K562 (cell line): Measurements from ENCODE around the gene GPR78. TPM values are rescaled to one million over a fixed set of nuclear protein-coding genes. Genes with fewer than 3 reads are reported as not detected.

ENCODE experiments used
- ATF1 ChIP-seq, 2 experiments: fragments of 450-650 bp in 1 of 2; IDR thresholded peaks; 2 replicates each; pipeline ENCODE4 v1.6.1; 2016; ENCODE audit warnings: missing compliant biosample characterization in 1 of 2, missing genetic modification characterization in 1 of 2
- BHLHE40 ChIP-seq: IDR thresholded peaks from 2 replicates; pipeline ENCODE4 v1.6.1; 2011; ENCODE audit warnings: low read length, improper control_type of control experiment
- CEBPZ ChIP-seq: fragments of 150-350 bp; IDR thresholded peaks from 2 replicates; pipeline ENCODE4 v1.6.1; 2014; ENCODE audit warnings: low read depth, mild to moderate bottlenecking, low read length, borderline replicate concordance
- FOSL1 ChIP-seq: fragments of 200-800 bp; sonication (Bioruptor generic); conservative IDR thresholded peaks from 2 replicates; pipeline ENCODE4 v1.6.1; 2016; ENCODE audit warnings: missing genetic modification characterization, missing compliant biosample characterization
- GABPA ChIP-seq: fragments of 200-800 bp; sonication (Bioruptor generic); conservative IDR thresholded peaks from 2 replicates; pipeline ENCODE4 v1.6.1; 2016; ENCODE audit warnings: low read depth, missing genetic modification characterization, missing compliant biosample characterization
- GATA2 ChIP-seq: sonication (generic); formaldehyde crosslinking; IDR thresholded peaks from 2 replicates; pipeline ENCODE4 v1.4.0; 2020; ENCODE audit warnings: mild to moderate bottlenecking, missing genetic modification reagents
- HDAC8 ChIP-seq: fragments of 450-650 bp; IDR thresholded peaks from 2 replicates; pipeline ENCODE4 v1.6.1; 2016; ENCODE audit warnings: mild to moderate bottlenecking, missing genetic modification characterization, moderate library complexity, missing compliant biosample characterization
- HNRNPH1 ChIP-seq: fragments of 200-400 bp; formaldehyde crosslinking; optimal IDR thresholded peaks from 2 replicates; pipeline ENCODE3; 2017; ENCODE audit warnings: low read depth, mild to moderate bottlenecking, low read length, moderate library complexity
- KDM1A ChIP-seq, 2 experiments: fragments of 450-650 bp; IDR thresholded peaks; 2 replicates each; pipeline ENCODE4 v1.6.1; 2016; ENCODE audit warnings: mild to moderate bottlenecking in 2 of 2
- MAFK ChIP-seq: IDR thresholded peaks from 2 replicates; pipeline ENCODE4 v1.6.1; 2011; ENCODE audit warnings: low read length, improper control_type of control experiment
- NFYB ChIP-seq: IDR thresholded peaks from 2 replicates; pipeline ENCODE4 v1.6.1; 2011; ENCODE audit warnings: mild to moderate bottlenecking, moderate library complexity; ENCODE audit not compliant: insufficient read length; ENCODE audit errors: extremely low read depth
- PHF21A ChIP-seq: fragments of 450-650 bp; IDR thresholded peaks from 2 replicates; pipeline ENCODE4 v1.6.1; 2017; ENCODE audit warnings: low read depth, borderline replicate concordance
- PHF8 ChIP-seq: fragments of 200-600 bp; sonication (generic); IDR thresholded peaks from 2 replicates; pipeline ENCODE4 v1.6.1; 2012; ENCODE audit warnings: mixed run types, mild to moderate bottlenecking, inconsistent platforms, low read length, moderate library complexity, borderline replicate concordance
- TOE1 ChIP-seq, 2 experiments: fragments of 450-650 bp in 1 of 2; sonication (generic) in 1 of 2; formaldehyde crosslinking in 1 of 2; IDR thresholded peaks; 2 replicates each; pipeline versions ENCODE4 v1.7.1 to v1.8.0; 2016 to 2022; ENCODE audit warnings: borderline replicate concordance in 2 of 2, mild to moderate bottlenecking in 2 of 2, antibody characterized with exemption in 1 of 2, inconsistent platforms in 1 of 2, low read depth in 1 of 2, missing genetic modification reagents in 1 of 2, moderate library complexity in 1 of 2
- XRCC3 ChIP-seq: fragments of 450-650 bp; IDR thresholded peaks from 2 replicates; pipeline ENCODE4 v1.6.1; 2017; ENCODE audit warnings: mild to moderate bottlenecking, moderate library complexity
- YY1 ChIP-seq, 3 experiments: IDR thresholded peaks; 2 replicates each; pipeline ENCODE4 v1.6.1; 2011; ENCODE audit warnings: low read length in 2 of 3, mild to moderate bottlenecking in 2 of 3, moderate library complexity in 2 of 3, borderline replicate concordance in 1 of 3, control low read depth in 1 of 3, low read depth in 1 of 3; ENCODE audit not compliant: insufficient read depth in 3 of 3, insufficient replicate concordance in 2 of 3, control insufficient read depth in 1 of 3, insufficient read length in 1 of 3; ENCODE audit errors: extremely low read depth in 1 of 3
- ZNF280A ChIP-seq: fragments of 450-650 bp; IDR thresholded peaks from 2 replicates; pipeline ENCODE4 v1.6.1; 2018; ENCODE audit warnings: mild to moderate bottlenecking, low read depth; ENCODE audit not compliant: partially characterized antibody
- ZNF57 ChIP-seq: fragments of 450-650 bp; formaldehyde crosslinking; IDR thresholded peaks from 2 replicates; pipeline ENCODE4 v1.4.0; 2020; ENCODE audit warnings: mild to moderate bottlenecking, moderate library complexity
- polyA plus RNA-seq, 8 experiments: library from polyadenylated mRNA; depleted of rRNA in 4 of 8; stranded (reverse) in 5 of 8; unstranded in 3 of 8; fragments of >200 nt; fragmentation: Nextera tagmentation in 2 of 8; fragmentation: Illumina TruSeq in 1 of 8; extraction: Ambion mirVana in 2 of 8; extraction: Trizol in 1 of 8; gene quantifications; 2 replicates each; pipeline versions ENCODE4 v1.2.1 to v1.2.3, GENCODE V29; 2011 to 2014; ENCODE audit warnings: inconsistent platforms in 1 of 8, missing spikeins in 1 of 8
- total RNA-seq, 7 experiments: library from RNA; depleted of rRNA in 6 of 7; stranded (reverse); fragments of >200 nt in 6 of 7; fragmentation: Illumina TruSeq in 2 of 7; extraction: Trizol in 2 of 7; gene quantifications; 2 replicates each; pipeline versions ENCODE4 v1.2.1 to v1.2.3, GENCODE V29; 2011 to 2021; ENCODE audit warnings: low replicate concordance in 1 of 7
- TF ChIP-seq, protein P1 (sequence below): fragments of 450-650 bp; IDR thresholded peaks from 2 replicates; pipeline ENCODE4 v1.6.1; 2016
- TF ChIP-seq, protein P2 (sequence below): sonication (generic); formaldehyde crosslinking; IDR thresholded peaks from 2 replicates; pipeline ENCODE4 v1.8.0; 2022; ENCODE audit warnings: missing genetic modification reagents, mild to moderate bottlenecking, borderline replicate concordance

The GPR78 gene
- total and polyA plus RNA-seq, 9 of the 15 experiments (the other 6 are each of a cell fraction or from before 2014, with no cell fraction given) = 0.04 to 0.13 (median 0.07) TPM; not detected in 4

GRCh38 chr4:8599657-8600056 is 19.5 kb downstream of the GPR78 start (continued):
- TF ChIP-seq CEBPZ (no peak), GABPA (tag) (peak; percentile 39), ATF1 (CRISPR knock-in tag; IDR thresholded peaks at IDR 0.05) (no peak), ATF1 (tag; IDR thresholded peaks at IDR 0.05) (0 out of 2 replicates have a peak, but pooled peaks have one; percentile 48), BHLHE40 (peak; percentile 5; the same call in 1 of the 2 replicates), HDAC8 (tag) (no peak), TOE1 (IDR thresholded peaks at IDR 0.05; ENCODE audit: borderline replicate concordance) (no peak), TOE1 (CRISPR knock-in tag; IDR thresholded peaks at IDR 0.05; ENCODE audit: borderline replicate concordance, low read depth) (no peak), YY1 (IDR thresholded peaks at IDR 0.05; ENCODE audit: borderline replicate concordance in 1 of 3, control insufficient read depth in 1 of 3, extremely low read depth in 1 of 3, insufficient read depth in 3 of 3, insufficient read length in 1 of 3, insufficient replicate concordance in 2 of 3, low read depth in 1 of 3, low read length in 2 of 3) (no peak), NFYB (peak; percentile 8), PHF8 (no peak), ZNF57 (CRISPR knock-in tag) (no peak), KDM1A (IDR thresholded peaks at IDR 0.05) (peak in 1 of 2 experiments; percentile 41; a peak in 2 of 4 replicates), PHF21A (peak; percentile 93; the same call in 1 of the 2 replicates), MAFK (no peak), FOSL1 (tag) (peak; percentile 89), XRCC3 (no peak), ZNF280A (no peak), GATA2 (CRISPR knock-in tag) (no peak), HNRNPH1 (no peak)
- TF ChIP-seq, protein P1, sequence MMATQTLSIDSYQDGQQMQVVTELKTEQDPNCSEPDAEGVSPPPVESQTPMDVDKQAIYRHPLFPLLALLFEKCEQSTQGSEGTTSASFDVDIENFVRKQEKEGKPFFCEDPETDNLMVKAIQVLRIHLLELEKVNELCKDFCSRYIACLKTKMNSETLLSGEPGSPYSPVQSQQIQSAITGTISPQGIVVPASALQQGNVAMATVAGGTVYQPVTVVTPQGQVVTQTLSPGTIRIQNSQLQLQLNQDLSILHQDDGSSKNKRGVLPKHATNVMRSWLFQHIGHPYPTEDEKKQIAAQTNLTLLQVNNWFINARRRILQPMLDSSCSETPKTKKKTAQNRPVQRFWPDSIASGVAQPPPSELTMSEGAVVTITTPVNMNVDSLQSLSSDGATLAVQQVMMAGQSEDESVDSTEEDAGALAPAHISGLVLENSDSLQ = peak; percentile 96
- TF ChIP-seq, protein P2, sequence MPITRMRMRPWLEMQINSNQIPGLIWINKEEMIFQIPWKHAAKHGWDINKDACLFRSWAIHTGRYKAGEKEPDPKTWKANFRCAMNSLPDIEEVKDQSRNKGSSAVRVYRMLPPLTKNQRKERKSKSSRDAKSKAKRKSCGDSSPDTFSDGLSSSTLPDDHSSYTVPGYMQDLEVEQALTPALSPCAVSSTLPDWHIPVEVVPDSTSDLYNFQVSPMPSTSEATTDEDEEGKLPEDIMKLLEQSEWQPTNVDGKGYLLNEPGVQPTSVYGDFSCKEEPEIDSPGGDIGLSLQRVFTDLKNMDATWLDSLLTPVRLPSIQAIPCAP (CRISPR knock-in tag) = no peak
